Adrenal gland (tissue), 12 donors: ENCODE data around the gene EYA3. TPM values are rescaled to one million over a fixed set of nuclear protein-coding genes. Genes with fewer than 3 reads are reported as not detected.
A peak's percentile ranks its signal among the peaks of the same experiment; 100 is the strongest.

Experiments
- DNase-seq, 7 donors: peaks; one replicate each; pipeline ENCODE4 v3.0.0-alpha.2; 2019 to 2020
- H3K27ac ChIP-seq, 5 donors: fragments of 200-600 bp; sonication (generic) in 4 of 5; 1 replicate in 3 of 5; 2 replicates in 2 of 5; pipeline versions ENCODE4 v1.5.1 to v1.8.0; 2016 to 2020; ENCODE audit warnings: mild to moderate bottlenecking in 1 of 5
- H3K27me3 ChIP-seq: fragments of 200-600 bp; 2 replicates; pipeline ENCODE4 v1.8.0; 2021
- H3K36me3 ChIP-seq, 2 donors: fragments of 200-600 bp; replicated peaks in 1 of 2; 1 replicate in 1 of 2; 2 replicates in 1 of 2; pipeline versions ENCODE4 v1.5.1 to v1.8.0; 2018 to 2022
- H3K4me1 ChIP-seq, 2 donors: fragments of 200-600 bp; replicated peaks in 1 of 2; 1 replicate in 1 of 2; 2 replicates in 1 of 2; pipeline versions ENCODE4 v1.5.1 to v1.8.0; 2018 to 2021
- H3K4me3 ChIP-seq, 4 donors: fragments of 200-600 bp; sonication (generic) in 3 of 4; one replicate each; pipeline ENCODE4 v1.5.1; 2016 to 2018
- H3K9me3 ChIP-seq, 3 donors: fragments of 200-600 bp; sonication (generic) in 1 of 3; replicated peaks in 1 of 3; 1 replicate in 2 of 3; 2 replicates in 1 of 3; pipeline versions ENCODE4 v1.5.1 to v1.8.0; 2016 to 2021
- POLR2A ChIP-seq, 2 donors: fragments of 450-650 bp; IDR thresholded peaks; one replicate each; pipeline ENCODE4 v1.6.1; 2017; ENCODE audit warnings: antibody characterized with exemption in 2 of 2, mild to moderate bottlenecking in 2 of 2, moderate library complexity in 1 of 2
- WGBS, 4 donors: extraction: QIAGEN DNeasy Blood & Tissue Kit in 2 of 4; methylation state at CpG; one replicate each; pipeline versions ENCODE4 v1.1.5 to v1.1.7; 2013 to 2017; 5-methylcytosine and 5-hydroxymethylcytosine counted together
- intact Hi-C, 2 donors: fragments of 100-400 bp; cut with DNase I; formaldehyde crosslinking; loops; one replicate each; pipeline versions ENCODE4 v1.14.1 to v1.15.0; 2022 to 2023
- polyA plus RNA-seq, 3 donors: library from polyadenylated mRNA; stranded (reverse); fragments of 200-250 nt in 2 of 3; fragments of 350-450 nt in 1 of 3; fragmentation: Illumina TruSeq in 1 of 3; extraction: RNeasy Lipid Tissue Mini Kit (QIAGEN cat#74804) in 1 of 3; gene quantifications; one replicate each; pipeline ENCODE4 v1.2.3, GENCODE V29; 2013 to 2014
- total RNA-seq, 9 donors: library from RNA; depleted of rRNA in 4 of 9; stranded (reverse); fragments of >200 nt in 4 of 9; fragments of 120-200 nt in 1 of 9; fragmentation: NEBNext Ultra II Directional in 1 of 9; extraction: Animal tissue kit (Norgen Biotek cat#: 25700) in 1 of 9; gene quantifications; one replicate each; pipeline versions ENCODE4 v1.1.0 to v1.2.4, GENCODE V29; 2013 to 2023
- TF ChIP-seq, protein P1 (sequence below), 6 experiments: fragments of 450-650 bp in 4 of 6; fragments of 200-600 bp in 2 of 6; sonication (generic) in 1 of 6; IDR thresholded peaks; 1 replicate in 5 of 6; 2 replicates in 1 of 6; pipeline versions ENCODE4 v1.5.1 to v1.8.0; 2016 to 2021; ENCODE audit warnings: antibody characterized with exemption in 6 of 6, mild to moderate bottlenecking in 2 of 6, moderate library complexity in 1 of 6
- donor health status: healthy with polysubstance abuse.
- donor health status: Bipolar disorder and iron deficiency.
- donor health status: DM: yes; HTN: yes; CAD: no.
- donor health status: DM: no; HTN: no; CAD: no.
- donor health status: DM: no; HTN: no; CAD: no.
- donor health status: DM: yes; HTN: yes; CAD: no.

Gene EYA3
- total and polyA plus RNA-seq, 12 donors: 4.3 to 28.9 (median 14.3) TPM

DNA sequence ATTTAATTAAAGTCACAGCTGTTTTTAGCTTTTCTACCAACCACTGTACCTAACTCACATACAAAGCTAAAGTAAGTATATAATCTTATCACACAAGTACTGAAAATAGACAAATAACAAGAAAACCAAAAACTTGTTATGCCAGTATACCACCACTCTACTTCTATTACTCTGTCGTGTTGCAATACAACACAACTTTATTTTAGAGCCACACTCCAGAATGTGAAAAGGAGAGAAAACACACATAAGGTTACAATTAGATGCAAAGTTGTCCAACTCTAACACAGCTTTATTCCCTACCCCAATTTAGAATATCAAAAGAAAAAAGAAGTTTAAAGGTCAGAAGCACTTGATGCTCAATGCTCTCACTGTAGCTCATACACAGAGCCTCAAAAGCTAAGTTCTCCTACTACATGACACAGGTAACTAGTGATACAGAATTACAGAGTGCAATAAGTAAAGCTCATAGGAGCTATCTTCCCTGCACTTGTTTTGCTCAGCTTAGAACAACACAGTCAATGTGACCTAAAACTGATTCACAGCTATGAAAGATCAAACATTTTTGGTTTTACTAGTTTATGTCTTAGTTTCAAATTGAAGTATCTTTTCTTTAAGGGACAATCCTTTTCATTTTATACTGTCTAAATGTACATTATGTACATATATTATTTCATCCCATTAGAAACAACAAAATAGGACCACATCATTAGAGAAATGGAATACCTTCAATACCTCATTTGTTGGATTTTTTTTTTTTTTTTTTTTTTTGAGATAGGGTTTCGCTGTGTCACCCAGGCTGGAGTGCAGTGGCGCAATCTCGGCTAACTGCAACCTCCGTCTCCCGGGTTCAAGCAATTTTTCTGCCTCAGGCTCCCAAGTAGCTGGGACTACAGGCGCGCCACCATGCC is 29.2 kb downstream of the EYA3 start:
- H3K4me3 ChIP-seq: no peak overlapping the region
- H3K27me3 ChIP-seq: no peaks in the 10 kb centered on the region
- no peak for DNase-seq
- intact Hi-C loops: no loop called here
- 86 to 96% (median 92%) methylated on average over 8 of the region's 8 CpGs for WGBS, 4 donors
- TF ChIP-seq POLR2A (IDR thresholded peaks at IDR 0.05): no peak
- TF ChIP-seq, protein P1, sequence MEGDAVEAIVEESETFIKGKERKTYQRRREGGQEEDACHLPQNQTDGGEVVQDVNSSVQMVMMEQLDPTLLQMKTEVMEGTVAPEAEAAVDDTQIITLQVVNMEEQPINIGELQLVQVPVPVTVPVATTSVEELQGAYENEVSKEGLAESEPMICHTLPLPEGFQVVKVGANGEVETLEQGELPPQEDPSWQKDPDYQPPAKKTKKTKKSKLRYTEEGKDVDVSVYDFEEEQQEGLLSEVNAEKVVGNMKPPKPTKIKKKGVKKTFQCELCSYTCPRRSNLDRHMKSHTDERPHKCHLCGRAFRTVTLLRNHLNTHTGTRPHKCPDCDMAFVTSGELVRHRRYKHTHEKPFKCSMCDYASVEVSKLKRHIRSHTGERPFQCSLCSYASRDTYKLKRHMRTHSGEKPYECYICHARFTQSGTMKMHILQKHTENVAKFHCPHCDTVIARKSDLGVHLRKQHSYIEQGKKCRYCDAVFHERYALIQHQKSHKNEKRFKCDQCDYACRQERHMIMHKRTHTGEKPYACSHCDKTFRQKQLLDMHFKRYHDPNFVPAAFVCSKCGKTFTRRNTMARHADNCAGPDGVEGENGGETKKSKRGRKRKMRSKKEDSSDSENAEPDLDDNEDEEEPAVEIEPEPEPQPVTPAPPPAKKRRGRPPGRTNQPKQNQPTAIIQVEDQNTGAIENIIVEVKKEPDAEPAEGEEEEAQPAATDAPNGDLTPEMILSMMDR (IDR thresholded peaks at IDR 0.05): no peak
- peaks cover 0 to 23% of the 10 kb centered on the region in 2 donors for H3K4me1 ChIP-seq
- no peaks in the 10 kb centered on the region for H3K36me3 ChIP-seq
- no peak overlapping the region for H3K27ac ChIP-seq
- H3K9me3 ChIP-seq: no peaks in the 10 kb centered on the region

GRCh38 chr1:28058168-28058567 is 30.2 kb downstream of the EYA3 start:
- WGBS, 4 donors: 73 to 78% (median 74%) methylated on average over 4 of the region's 4 CpGs
- DNase-seq: no peak
- H3K36me3 ChIP-seq: no peaks in the 10 kb centered on the region
- intact Hi-C loops: no loop called here
- H3K4me1 ChIP-seq: peaks cover 0 to 23% of the 10 kb centered on the region in 2 donors
- H3K27me3 ChIP-seq: no peaks in the 10 kb centered on the region
- TF ChIP-seq POLR2A (IDR thresholded peaks at IDR 0.05): no peak
- TF ChIP-seq, protein P1 (IDR thresholded peaks at IDR 0.05): no peak
- H3K27ac ChIP-seq: no peak overlapping the region
- no peak overlapping the region for H3K4me3 ChIP-seq
- H3K9me3 ChIP-seq: no peaks in the 10 kb centered on the region

- no peak for DNase-seq
- intact Hi-C loops: no loop called here
- H3K4me1 ChIP-seq: peaks cover 0 to 23% of the 10 kb centered on the region in 2 donors
- H3K36me3 ChIP-seq: no peaks in the 10 kb centered on the region
- H3K9me3 ChIP-seq: no peaks in the 10 kb centered on the region
- TF ChIP-seq, protein P1 (IDR thresholded peaks at IDR 0.05): no peak
- no peak for TF ChIP-seq POLR2A (IDR thresholded peaks at IDR 0.05)
- peak overlapping the region in 1 of 5 donors; percentile 19 for H3K27ac ChIP-seq
- WGBS, 4 donors: 62 to 68% (median 63%) methylated on average over 4 of the region's 4 CpGs
- no peak overlapping the region for H3K4me3 ChIP-seq
- no peaks in the 10 kb centered on the region for H3K27me3 ChIP-seq
Observed at GRCh38 chr1:28056129-28056925, 32.1 kb downstream of the EYA3 start.

GRCh38 chr1:28050776-28051175 is 37.6 kb downstream of the EYA3 start:
- 72 to 79% (median 77%) methylated on average over 1 of the region's 1 CpG for WGBS, 4 donors
- Histone ChIP-seq H3K4me3 (no peak overlapping the region), H3K27ac (no peak overlapping the region), H3K27me3 (no peaks in the 10 kb centered on the region), H3K36me3 (peaks cover 0 to 11% of the 10 kb centered on the region in 2 donors), H3K9me3 (peaks cover 0 to 8% (median 0%) of the 10 kb centered on the region in 3 donors), H3K4me1 (peaks cover 0 to 1% of the 10 kb centered on the region in 2 donors)
- DNase-seq: no peak
- TF ChIP-seq, protein P1 (IDR thresholded peaks at IDR 0.05): no peak
- no peak for TF ChIP-seq POLR2A (IDR thresholded peaks at IDR 0.05)
- intact Hi-C loops: no loop called here
